HCEC 1CT (cell line): ENCODE measurements around the gene RASSF8.
A peak's percentile ranks its signal among the peaks of the same experiment; 100 is the strongest.

Experiments used
- DNase-seq: peaks from one replicate; pipeline ENCODE4 v3.0.0-alpha.2; 2017

RASSF8 gene

GRCh38 chr12:25993901-25994651, 35.6 kb downstream of the RASSF8 start:
- peak; percentile 89 for DNase-seq

- no peak for DNase-seq
Measured at GRCh38 chr12:25994901-25995625, 36.6 kb downstream of the RASSF8 start.

- DNase-seq: no peak
Measured at GRCh38 chr12:25995906-25996305, 37.4 kb downstream of the RASSF8 start.

- DNase-seq: no peak
Measured at GRCh38 chr12:25996677-25997076, 38.2 kb downstream of the RASSF8 start.

GRCh38 chr12:25997201-25997963, 38.9 kb downstream of the RASSF8 start:
- peak; percentile 92 for DNase-seq

- DNase-seq: no peak
Measured at GRCh38 chr12:26000898-26001297, 42.4 kb downstream of the RASSF8 start.

- DNase-seq: no peak
Measured at GRCh38 chr12:26001530-26001929, 43.0 kb downstream of the RASSF8 start.

GRCh38 chr12:26003065-26003464, 44.6 kb downstream of the RASSF8 start:
- no peak for DNase-seq

GRCh38 chr12:26007566-26007965, 49.1 kb downstream of the RASSF8 start:
- DNase-seq: no peak

GRCh38 chr12:26009593-26009992, 51.1 kb downstream of the RASSF8 start:
- DNase-seq: no peak

GRCh38 chr12:26010293-26010821, 51.9 kb downstream of the RASSF8 start:
- DNase-seq: no peak

- peak; percentile 90 for DNase-seq
Measured at GRCh38 chr12:26011099-26011498, 52.6 kb downstream of the RASSF8 start.

- no peak for DNase-seq
Measured at GRCh38 chr12:26014085-26014484, 55.6 kb downstream of the RASSF8 start.

- DNase-seq: no peak
Measured at GRCh38 chr12:26016516-26016915, 58.0 kb downstream of the RASSF8 start.

- peak; percentile 41 for DNase-seq
Measured at GRCh38 chr12:26017484-26018211, 59.2 kb downstream of the RASSF8 start.

- peak; percentile 78 for DNase-seq
Measured at GRCh38 chr12:26018926-26019325, 60.4 kb downstream of the RASSF8 start.

GRCh38 chr12:26021534-26021933, 63.1 kb downstream of the RASSF8 start:
- DNase-seq: no peak

GRCh38 chr12:26022043-26022442, 63.6 kb downstream of the RASSF8 start:
- no peak for DNase-seq

- DNase-seq: no peak
Measured at GRCh38 chr12:26026713-26027112, 68.2 kb downstream of the RASSF8 start.

- no peak for DNase-seq
Measured at GRCh38 chr12:26027401-26027800, 68.9 kb downstream of the RASSF8 start.

GRCh38 chr12:26028953-26029735, 70.7 kb downstream of the RASSF8 start:
- peak; percentile 61 for DNase-seq

- DNase-seq: no peak
Measured at GRCh38 chr12:26029736-26030022, 71.2 kb downstream of the RASSF8 start.
